ENCODE data around the gene PAN3.

Gene PAN3

DNA sequence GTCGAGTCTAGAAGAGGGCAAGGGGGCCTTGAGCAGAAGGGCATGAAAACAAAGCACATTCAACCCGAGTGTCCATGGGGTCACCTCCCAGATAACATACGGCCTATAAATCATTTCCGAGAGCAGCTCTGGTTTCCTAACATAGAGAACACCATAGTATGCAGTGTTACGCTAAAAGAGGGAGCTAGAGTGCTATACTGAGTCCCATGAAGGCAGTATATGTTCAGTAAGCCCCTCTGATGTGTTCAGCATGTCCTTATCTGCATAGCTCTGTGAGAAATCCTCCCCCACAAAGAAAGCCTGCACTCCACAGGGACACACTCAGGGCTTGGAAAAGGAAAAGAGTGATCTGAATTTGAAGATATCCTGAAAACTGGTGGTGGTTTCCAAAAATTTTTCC is 181.2 kb downstream of the PAN3 start:
- TF ChIP-seq ZFX (IDR thresholded peaks at IDR 0.05; ENCODE audit: borderline replicate concordance) = no peak
- TF ChIP-seq, protein P1, sequence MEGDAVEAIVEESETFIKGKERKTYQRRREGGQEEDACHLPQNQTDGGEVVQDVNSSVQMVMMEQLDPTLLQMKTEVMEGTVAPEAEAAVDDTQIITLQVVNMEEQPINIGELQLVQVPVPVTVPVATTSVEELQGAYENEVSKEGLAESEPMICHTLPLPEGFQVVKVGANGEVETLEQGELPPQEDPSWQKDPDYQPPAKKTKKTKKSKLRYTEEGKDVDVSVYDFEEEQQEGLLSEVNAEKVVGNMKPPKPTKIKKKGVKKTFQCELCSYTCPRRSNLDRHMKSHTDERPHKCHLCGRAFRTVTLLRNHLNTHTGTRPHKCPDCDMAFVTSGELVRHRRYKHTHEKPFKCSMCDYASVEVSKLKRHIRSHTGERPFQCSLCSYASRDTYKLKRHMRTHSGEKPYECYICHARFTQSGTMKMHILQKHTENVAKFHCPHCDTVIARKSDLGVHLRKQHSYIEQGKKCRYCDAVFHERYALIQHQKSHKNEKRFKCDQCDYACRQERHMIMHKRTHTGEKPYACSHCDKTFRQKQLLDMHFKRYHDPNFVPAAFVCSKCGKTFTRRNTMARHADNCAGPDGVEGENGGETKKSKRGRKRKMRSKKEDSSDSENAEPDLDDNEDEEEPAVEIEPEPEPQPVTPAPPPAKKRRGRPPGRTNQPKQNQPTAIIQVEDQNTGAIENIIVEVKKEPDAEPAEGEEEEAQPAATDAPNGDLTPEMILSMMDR (IDR thresholded peaks at IDR 0.05) = no peak
- H3K27ac ChIP-seq = no peak overlapping the region

DNA sequence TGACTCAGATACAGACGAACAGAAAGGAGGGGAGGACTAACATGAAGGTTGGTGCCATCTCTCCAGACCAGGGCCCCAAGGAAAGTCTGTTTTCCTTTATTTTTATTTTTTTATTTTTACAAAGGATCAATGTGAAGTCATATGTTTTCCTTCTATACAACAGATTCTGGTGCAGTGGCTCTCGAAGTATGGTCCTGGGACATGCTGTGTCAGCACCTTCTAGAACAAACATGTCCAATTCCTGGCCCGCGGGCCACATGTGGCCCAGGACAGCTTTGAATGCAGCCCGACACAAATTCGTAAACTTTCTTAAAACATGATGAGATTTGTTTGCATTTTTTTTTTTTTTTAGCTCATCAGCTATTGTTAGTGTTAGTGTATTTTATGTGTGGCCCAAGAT is 181.9 kb downstream of the PAN3 start:
- TF ChIP-seq, protein P1 (IDR thresholded peaks at IDR 0.05) = no peak
- no peak for TF ChIP-seq ZFX (IDR thresholded peaks at IDR 0.05; ENCODE audit: borderline replicate concordance)
- H3K27ac ChIP-seq = no peak overlapping the region

DNA sequence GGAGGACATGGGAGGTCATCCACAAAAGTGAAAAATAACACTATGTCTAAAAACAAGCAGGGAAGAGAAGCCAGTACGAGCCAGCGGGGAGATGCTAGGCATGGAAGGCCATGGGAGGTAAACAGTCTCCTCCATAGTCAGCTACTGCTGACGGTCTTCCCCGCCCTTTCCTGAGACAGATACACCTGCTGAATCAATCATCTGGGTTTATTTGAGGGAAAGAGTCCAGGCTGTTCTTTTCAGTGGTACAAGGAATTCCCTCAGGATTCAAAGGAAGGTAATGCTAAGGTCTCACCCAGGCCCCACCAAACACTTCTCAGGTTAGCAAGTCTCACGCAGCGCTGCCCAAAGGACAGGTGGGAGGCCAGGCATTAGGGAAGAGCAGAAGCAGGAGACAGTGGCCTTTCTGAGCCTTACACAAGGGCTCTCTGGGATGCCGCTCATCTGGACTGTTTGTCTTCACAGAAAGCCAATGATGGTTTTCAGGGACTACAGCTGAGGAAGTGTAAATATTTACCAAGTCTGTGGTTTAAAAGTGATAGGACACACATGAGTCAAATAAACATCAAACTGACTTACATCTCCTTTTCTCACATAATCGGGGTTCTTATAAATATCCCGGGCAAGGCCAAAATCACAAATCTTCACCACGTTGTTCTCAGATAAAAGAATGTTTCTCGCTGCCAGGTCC is 182.7 kb downstream of the PAN3 start:
- TF ChIP-seq ZFX (IDR thresholded peaks at IDR 0.05; ENCODE audit: borderline replicate concordance) = no peak
- TF ChIP-seq, protein P1 (IDR thresholded peaks at IDR 0.05) = no peak
- H3K27ac ChIP-seq = no peak overlapping the region

DNA sequence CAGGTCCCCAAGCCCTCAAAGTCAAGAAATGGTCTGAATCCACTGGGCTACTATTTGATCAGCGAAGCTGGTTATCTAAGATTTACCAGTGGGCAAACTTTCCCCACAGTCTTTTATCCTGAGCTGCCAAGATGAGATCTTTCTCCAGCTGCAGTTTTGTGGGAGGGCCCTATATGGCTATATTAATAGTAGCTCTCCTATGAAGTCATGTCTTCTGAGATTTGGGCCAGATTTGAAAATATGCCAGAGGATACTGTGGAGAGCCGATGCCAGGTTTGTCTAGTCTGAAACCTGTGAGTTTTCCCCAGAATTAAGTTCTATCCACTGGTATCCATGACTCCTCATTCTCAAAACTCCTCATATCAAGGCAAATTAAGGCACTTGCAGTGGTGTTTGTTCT is 183.4 kb downstream of the PAN3 start:
- TF ChIP-seq, protein P1 (IDR thresholded peaks at IDR 0.05) = no peak
- no peak for TF ChIP-seq ZFX (IDR thresholded peaks at IDR 0.05; ENCODE audit: borderline replicate concordance)
- H3K27ac ChIP-seq = no peak overlapping the region

DNA sequence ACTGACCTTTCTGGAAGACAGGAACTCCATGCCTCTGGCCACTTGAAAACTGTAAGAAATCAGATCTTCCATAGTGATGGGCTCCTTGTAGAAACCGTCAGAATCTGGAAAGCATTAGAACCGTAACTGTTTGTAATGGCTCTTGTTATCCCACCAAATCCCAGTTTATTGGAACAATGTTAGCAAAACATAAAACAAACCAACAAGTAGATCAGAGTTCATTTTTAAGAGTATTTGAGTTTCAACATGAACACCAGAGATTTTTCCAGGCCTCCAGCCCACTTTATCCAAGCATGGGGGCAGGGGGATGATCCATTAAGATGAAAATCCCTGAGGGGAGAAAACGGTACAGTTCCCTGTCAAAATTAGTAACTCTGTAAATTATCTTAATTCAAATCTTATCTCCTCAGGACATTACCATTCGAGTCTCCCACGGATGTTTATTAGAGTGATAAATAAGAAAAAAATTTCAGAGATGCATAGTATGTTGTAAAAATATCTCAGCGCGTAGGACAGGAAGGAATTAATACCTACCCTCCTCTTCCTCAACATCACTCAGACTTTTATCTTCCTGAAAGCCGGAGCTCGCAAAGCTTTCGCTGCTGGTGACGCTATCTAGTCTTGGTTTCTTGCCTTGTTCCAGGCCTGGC is 184.0 kb downstream of the PAN3 start:
- H3K27ac ChIP-seq = no peak overlapping the region
- TF ChIP-seq, protein P1 (IDR thresholded peaks at IDR 0.05) = no peak
- TF ChIP-seq ZFX (IDR thresholded peaks at IDR 0.05; ENCODE audit: borderline replicate concordance) = no peak

DNA sequence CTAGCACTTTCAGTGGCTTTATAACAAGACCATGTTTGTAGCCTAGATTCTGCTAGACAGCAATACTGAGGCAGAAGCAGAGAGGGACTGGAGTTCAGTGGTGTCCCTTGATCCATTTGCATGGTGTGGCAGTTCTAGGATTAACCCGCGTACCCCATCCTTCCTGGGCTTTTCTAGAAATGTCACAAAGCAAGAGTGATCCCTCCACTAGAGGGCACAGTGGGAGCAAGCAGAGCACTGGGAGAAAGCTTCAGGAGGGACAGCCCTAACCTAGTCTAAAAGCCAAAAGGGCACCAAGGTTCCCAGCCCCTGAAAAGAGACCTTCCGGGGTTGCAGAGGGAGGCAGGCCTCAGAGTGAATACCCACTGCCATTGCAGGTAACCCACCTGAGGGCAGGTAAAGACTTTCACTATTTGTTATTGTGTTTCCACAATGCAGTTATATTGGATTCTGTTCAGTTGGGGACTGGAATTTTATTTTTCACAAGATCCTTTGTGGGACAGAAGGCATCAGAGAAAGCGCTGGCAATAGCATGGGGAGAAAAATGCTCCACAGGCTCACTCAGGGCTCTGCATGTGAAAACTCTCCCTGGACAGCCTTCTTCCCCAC is 185.9 kb downstream of the PAN3 start:
- H3K27ac ChIP-seq = no peak overlapping the region
- no peak for TF ChIP-seq ZFX (IDR thresholded peaks at IDR 0.05; ENCODE audit: borderline replicate concordance)
- TF ChIP-seq, protein P1 (IDR thresholded peaks at IDR 0.05) = peak; percentile 84

DNA sequence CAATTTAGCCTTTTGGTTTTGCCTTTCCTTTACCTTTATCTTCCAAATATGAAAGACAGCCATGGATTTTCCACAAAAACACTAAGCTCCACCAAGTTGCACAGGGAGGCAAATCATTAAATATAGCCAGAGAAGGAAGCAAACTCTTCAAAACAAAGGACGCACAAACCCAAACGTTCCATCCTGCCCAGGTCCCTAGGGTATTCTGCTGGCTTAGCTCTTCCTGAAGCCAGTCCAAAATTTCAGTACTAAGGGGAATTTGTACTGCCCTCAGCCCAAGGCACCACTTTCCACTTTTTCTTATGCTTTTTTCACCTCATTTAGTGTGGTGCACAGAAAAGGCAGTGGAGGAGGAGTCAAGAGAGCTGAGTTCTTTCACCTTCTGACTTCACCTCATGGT is 186.7 kb downstream of the PAN3 start:
- TF ChIP-seq, protein P1 (IDR thresholded peaks at IDR 0.05) = no peak
- TF ChIP-seq ZFX (IDR thresholded peaks at IDR 0.05; ENCODE audit: borderline replicate concordance) = no peak
- H3K27ac ChIP-seq = no peak overlapping the region

Data from 22Rv1 (cell line).